A673 (cell line): ENCODE measurements around the gene TAS2R9. TPM values are rescaled to one million over a fixed set of nuclear protein-coding genes. Genes with fewer than 3 reads are reported as not detected.

Experiments used
- BruUV-seq: library from RNA; stranded (reverse); fragments of 400-500 nt; replicated peaks from 2 replicates; lab custom pipeline; 2021; lab: Mats Ljungman, UMichigan
- CTCF ChIA-PET: fragments of 300-600 bp; sonication (Branson Sonifier 250); formaldehyde crosslinking; loops from one replicate; lab custom pipeline; 2022; ENCODE audit warnings: antibody characterized with exemption; lab: Charles Lee
- POLR2A ChIA-PET: fragments of 300-600 bp; sonication (Branson Sonifier 250); formaldehyde crosslinking; loops from one replicate; lab custom pipeline; 2022; ENCODE audit warnings: antibody characterized with exemption; ENCODE audit not compliant: low non-redundant PET; lab: Charles Lee
- DNase-seq: peaks from one replicate; pipeline ENCODE4 v3.0.0-alpha.2; 2015; ENCODE audit warnings: low spot score
- H3K27ac ChIP-seq: fragments of 200-600 bp; sonication (generic); 2 replicates; pipeline ENCODE4 v1.5.1; 2016; ENCODE audit warnings: mixed run types, low read depth, mild to moderate bottlenecking, mixed read lengths, antibody characterized with exemption, low read length; ENCODE audit not compliant: poor library complexity, severe bottlenecking
- H3K27me3 ChIP-seq: fragments of 200-600 bp; sonication (generic); replicated peaks from 2 replicates; pipeline ENCODE4 v1.6.1; 2017; ENCODE audit warnings: mixed run types, low read depth, mild to moderate bottlenecking, mixed read lengths, antibody characterized with exemption, low read length; ENCODE audit not compliant: insufficient read depth, poor library complexity
- H3K36me3 ChIP-seq: fragments of 200-600 bp; sonication (generic); 2 replicates; pipeline ENCODE4 v1.6.1; 2016; ENCODE audit warnings: mixed run types, mild to moderate bottlenecking, mixed read lengths, antibody characterized with exemption, low read length; ENCODE audit not compliant: insufficient read depth, poor library complexity, severe bottlenecking
- H3K4me1 ChIP-seq: fragments of 200-600 bp; sonication (generic); 2 replicates; pipeline ENCODE4 v1.6.1; 2017; ENCODE audit warnings: mixed run types, mild to moderate bottlenecking, mixed read lengths, antibody characterized with exemption, low read length; ENCODE audit not compliant: insufficient read depth, poor library complexity, severe bottlenecking
- H3K4me3 ChIP-seq: fragments of 200-600 bp; sonication (generic); 2 replicates; pipeline ENCODE4 v1.5.1; 2016; ENCODE audit warnings: low read depth, mixed run types, mild to moderate bottlenecking, mixed read lengths, low read length; ENCODE audit not compliant: poor library complexity, severe bottlenecking
- H3K9me3 ChIP-seq: fragments of 200-600 bp; sonication (generic); 2 replicates; pipeline ENCODE4 v1.6.1; 2016; ENCODE audit warnings: mixed run types, low read depth, mild to moderate bottlenecking, mixed read lengths, antibody characterized with exemption, low read length; ENCODE audit not compliant: poor library complexity, severe bottlenecking
- EZH2 ChIP-seq: fragments of 200-600 bp; sonication (generic); IDR thresholded peaks from 2 replicates; pipeline ENCODE4 v1.6.1; 2017; ENCODE audit warnings: borderline replicate concordance, low read depth, mild to moderate bottlenecking, mixed read lengths, antibody characterized with exemption, low read length; ENCODE audit not compliant: poor library complexity, severe bottlenecking
- intact Hi-C: fragments of 100-400 bp; cut with micrococcal nuclease; formaldehyde crosslinking; loops from one replicate; pipeline ENCODE4 v1.10.0; 2022; ENCODE audit not compliant: unreplicated experiment
- total RNA-seq: library from RNA; stranded (reverse); gene quantifications from 2 replicates; pipeline ENCODE4 v1.2.3, GENCODE V29; 2021
- TF ChIP-seq, protein P1 (sequence below): fragments of 300-800, 200-600 bp; sonication (generic); conservative IDR thresholded peaks from 2 replicates; pipeline ENCODE4 v1.5.1; 2017; ENCODE audit warnings: low read depth, mild to moderate bottlenecking, antibody characterized with exemption, low read length, moderate library complexity, mixed read lengths

Gene TAS2R9
- total RNA-seq, 1 experiment from 2014 or later = not detected

DNA sequence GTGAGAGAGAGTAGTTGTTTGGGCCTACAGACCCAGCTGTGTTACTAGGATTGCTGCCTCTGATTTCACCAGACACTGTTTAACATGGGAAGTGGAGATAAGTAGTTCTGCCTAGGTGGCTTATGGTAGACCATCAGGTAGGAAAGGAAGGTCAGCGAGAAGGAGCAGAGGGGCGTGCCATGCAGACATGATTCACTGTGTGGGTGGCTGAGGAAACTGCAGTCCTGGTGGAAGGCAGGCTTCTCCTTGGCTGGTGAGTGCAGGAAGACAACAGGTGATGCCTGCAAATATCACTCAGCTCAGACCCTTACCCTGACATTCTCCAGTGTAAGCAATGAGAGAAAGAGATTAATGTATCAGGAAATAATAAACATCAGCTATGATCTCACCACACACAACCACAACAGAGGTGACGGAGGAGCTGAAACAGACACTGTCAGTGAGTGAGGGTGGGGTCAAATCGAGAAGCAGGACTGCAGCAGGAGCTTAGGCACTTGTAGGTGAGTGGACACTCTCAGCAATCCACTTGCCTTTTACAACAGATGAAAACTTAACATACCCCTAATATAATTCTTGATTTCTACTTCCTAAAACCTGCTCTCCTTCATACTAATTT is 41.4 kb upstream of the TAS2R9 start:
- intact Hi-C loops = no loop called here
- BruUV-seq = no TSS peak
- no peak overlapping the region for H3K4me3 ChIP-seq
- H3K4me1 ChIP-seq = no peaks in the 10 kb centered on the region
- TF ChIP-seq, protein P1, sequence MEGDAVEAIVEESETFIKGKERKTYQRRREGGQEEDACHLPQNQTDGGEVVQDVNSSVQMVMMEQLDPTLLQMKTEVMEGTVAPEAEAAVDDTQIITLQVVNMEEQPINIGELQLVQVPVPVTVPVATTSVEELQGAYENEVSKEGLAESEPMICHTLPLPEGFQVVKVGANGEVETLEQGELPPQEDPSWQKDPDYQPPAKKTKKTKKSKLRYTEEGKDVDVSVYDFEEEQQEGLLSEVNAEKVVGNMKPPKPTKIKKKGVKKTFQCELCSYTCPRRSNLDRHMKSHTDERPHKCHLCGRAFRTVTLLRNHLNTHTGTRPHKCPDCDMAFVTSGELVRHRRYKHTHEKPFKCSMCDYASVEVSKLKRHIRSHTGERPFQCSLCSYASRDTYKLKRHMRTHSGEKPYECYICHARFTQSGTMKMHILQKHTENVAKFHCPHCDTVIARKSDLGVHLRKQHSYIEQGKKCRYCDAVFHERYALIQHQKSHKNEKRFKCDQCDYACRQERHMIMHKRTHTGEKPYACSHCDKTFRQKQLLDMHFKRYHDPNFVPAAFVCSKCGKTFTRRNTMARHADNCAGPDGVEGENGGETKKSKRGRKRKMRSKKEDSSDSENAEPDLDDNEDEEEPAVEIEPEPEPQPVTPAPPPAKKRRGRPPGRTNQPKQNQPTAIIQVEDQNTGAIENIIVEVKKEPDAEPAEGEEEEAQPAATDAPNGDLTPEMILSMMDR = no peak
- TF ChIP-seq EZH2 = no peak
- POLR2A ChIA-PET = no interaction called here
- no peaks in the 10 kb centered on the region for H3K27me3 ChIP-seq
- H3K36me3 ChIP-seq = no peaks in the 10 kb centered on the region
- H3K27ac ChIP-seq = no peak overlapping the region
- H3K9me3 ChIP-seq = peaks cover 4% of the 10 kb centered on the region
- CTCF ChIA-PET = no interaction called here
- no peak for DNase-seq

DNA sequence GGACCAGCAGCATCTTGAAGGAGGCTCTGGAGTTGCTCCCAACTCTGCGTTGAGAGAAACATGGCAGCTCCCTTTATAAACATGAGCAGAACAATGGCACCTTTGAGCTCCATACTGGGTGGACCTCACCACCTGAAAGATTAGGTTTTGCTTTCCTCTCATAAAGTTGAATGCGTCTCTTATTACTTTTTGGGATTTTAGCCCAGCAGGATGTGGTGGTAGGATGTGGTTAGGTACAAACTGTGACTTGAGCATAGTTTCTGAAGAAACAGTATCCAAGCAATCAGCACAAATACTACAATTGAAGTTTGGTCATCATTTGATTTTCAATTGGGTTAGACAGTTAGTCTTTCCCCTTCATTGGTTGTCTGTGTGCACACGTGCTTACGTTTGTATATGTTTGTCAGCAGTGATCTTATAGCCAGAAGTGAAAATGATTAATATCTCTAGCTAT is 39.5 kb upstream of the TAS2R9 start, which contains the start of gene PRR4:
PRR4 (minus strand) TSS at position 51 of the 454 bp plus-strand sequence; CDS start at position 13, 38 bp downstream.
- no peak within 1 kb of the TSS for H3K27ac ChIP-seq
- ChIA-PET CTCF (no interaction called here), POLR2A (no interaction called here)
- H3K27me3 ChIP-seq = no peaks in the 10 kb centered on the region
- TF ChIP-seq, protein P1 = no peak
- no peak for TF ChIP-seq EZH2
- intact Hi-C loops = no loop called here
- BruUV-seq = no TSS peak
- H3K4me1 ChIP-seq = no peaks in the 10 kb centered on the region
- no peak for DNase-seq
- H3K36me3 ChIP-seq = no peaks in the 10 kb centered on the region
- H3K4me3 ChIP-seq = no peak within 1 kb of the TSS
- H3K9me3 ChIP-seq = no peaks in the 10 kb centered on the region

DNA sequence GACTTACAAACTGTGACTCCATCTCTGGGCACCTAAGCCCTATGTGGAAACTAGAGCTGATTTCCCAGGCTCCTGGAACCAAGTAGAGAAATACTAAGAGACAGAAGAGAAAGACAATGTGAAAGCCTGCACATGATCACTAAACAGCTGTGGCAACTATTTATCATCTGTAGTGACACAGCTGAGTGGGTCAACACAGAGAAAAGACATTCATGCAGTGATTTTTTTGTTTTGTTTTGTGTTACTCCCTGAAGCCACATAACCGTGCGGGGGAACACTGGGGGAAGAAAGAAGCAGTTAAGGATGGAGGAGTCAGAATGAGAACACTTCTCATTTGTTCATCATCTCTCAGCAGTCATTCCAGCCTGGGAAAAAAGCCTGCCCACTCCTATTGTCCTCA is 37.8 kb upstream of the TAS2R9 start:
- H3K27ac ChIP-seq = no peak overlapping the region
- ChIA-PET POLR2A (no interaction called here), CTCF (no interaction called here)
- no peaks in the 10 kb centered on the region for H3K27me3 ChIP-seq
- no peak for DNase-seq
- no TSS peak for BruUV-seq
- no peak for TF ChIP-seq EZH2
- TF ChIP-seq, protein P1 = no peak
- H3K4me3 ChIP-seq = no peak overlapping the region
- no peaks in the 10 kb centered on the region for H3K36me3 ChIP-seq
- H3K4me1 ChIP-seq = no peaks in the 10 kb centered on the region
- intact Hi-C loops = no loop called here
- no peaks in the 10 kb centered on the region for H3K9me3 ChIP-seq
